Measurements from ENCODE around the gene FRMD3. TPM values are rescaled to one million over a fixed set of nuclear protein-coding genes. Genes with fewer than 3 reads are reported as not detected.

The FRMD3 gene
- total RNA-seq, 2 donors from 2014 or later, result 0.43 to 0.59 TPM

DNA sequence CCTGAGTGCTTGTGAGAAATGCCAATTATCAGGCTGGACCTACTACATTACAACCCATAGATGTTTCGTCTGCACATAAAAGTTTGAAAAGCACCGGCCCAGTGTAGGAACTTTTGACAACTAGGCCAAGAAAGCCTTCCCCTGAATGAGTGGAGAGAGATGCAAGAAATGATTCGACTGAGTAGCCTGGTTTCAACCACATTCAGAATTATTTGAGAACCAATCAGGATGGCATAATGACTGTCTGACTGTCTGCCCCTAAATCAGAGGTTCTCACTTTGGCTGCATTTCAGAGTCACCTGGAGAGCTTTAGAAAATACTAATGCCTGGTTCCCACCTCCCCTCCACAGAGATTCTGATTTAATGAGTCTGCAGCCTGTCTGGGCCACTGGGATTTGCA is 61.1 kb downstream of the FRMD3 start:
- H3K4me3 Mint-ChIP-seq, result no peak overlapping the region
- DNase-seq (ENCODE audit: low spot score), result no peak
- peaks cover 11% of the 10 kb centered on the region for H3K36me3 Mint-ChIP-seq
- peaks cover 12 to 15% of the 10 kb centered on the region in 2 donors for H3K4me1 Mint-ChIP-seq (ENCODE audit: low read depth in 2 of 2)
- H3K27ac Mint-ChIP-seq, result no peak overlapping the region
- peaks cover 2 to 8% of the 10 kb centered on the region in 2 donors for H3K27me3 Mint-ChIP-seq
- no peak for ATAC-seq
- H3K9me3 Mint-ChIP-seq, result peaks cover 8% of the 10 kb centered on the region

DNA sequence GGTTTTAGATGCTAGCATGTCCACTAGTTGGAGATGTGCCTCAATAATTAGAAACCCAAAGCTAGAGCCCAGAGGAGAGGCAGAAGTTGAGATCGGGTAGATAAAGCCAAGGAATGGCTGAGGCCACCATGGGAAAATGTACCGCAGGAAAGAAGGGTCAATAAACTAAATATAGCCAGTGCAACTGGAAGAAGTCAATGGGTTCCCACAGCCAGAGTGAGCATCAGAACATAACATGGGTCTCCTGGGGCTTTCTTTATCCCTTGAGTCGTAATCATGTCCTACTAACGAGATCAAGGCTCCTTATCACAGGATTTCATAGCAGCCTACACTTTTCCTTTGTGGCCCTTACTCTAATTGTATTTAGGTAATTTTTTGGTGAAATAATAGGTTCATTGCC is 61.7 kb downstream of the FRMD3 start:
- Mint-ChIP-seq H3K4me1 (ENCODE audit: low read depth in 2 of 2) (peaks cover 12 to 15% of the 10 kb centered on the region in 2 donors), H3K4me3 (no peak overlapping the region), H3K27me3 (peaks cover 2 to 8% of the 10 kb centered on the region in 2 donors), H3K9me3 (peaks cover 8% of the 10 kb centered on the region), H3K36me3 (peaks cover 11% of the 10 kb centered on the region), H3K27ac (no peak overlapping the region)
- DNase-seq (ENCODE audit: low spot score) (no peak), ATAC-seq (no peak)

DNA sequence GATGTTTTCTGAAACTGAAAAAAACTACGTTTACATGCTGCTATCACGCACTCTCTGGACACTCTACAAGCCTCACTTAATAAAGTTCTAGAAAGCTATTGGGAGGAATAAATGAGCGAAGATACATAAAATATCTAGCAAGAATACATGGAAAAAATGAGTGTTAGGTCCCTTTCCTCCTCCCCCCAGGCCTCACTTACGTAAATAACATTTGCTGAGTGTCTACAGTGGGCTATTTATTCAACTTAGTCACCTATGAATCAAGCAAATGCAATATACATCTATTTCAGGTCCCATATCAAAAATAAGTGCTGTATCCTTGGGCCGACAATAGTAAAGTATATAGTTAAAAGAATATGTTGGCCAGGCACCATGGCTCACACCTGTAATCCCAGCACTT is 62.5 kb downstream of the FRMD3 start:
- DNase-seq (ENCODE audit: low spot score) (no peak), ATAC-seq (no peak)
- H3K9me3 Mint-ChIP-seq, result peaks cover 8% of the 10 kb centered on the region
- no peak overlapping the region for H3K27ac Mint-ChIP-seq
- peaks cover 2 to 8% of the 10 kb centered on the region in 2 donors for H3K27me3 Mint-ChIP-seq
- peaks cover 14 to 15% of the 10 kb centered on the region in 2 donors for H3K4me1 Mint-ChIP-seq (ENCODE audit: low read depth in 2 of 2)
- H3K4me3 Mint-ChIP-seq, result no peak overlapping the region
- peaks cover 11% of the 10 kb centered on the region for H3K36me3 Mint-ChIP-seq

GRCh38 chr9:83474631-83475030 is 63.6 kb downstream of the FRMD3 start:
- no peak for ATAC-seq

DNA sequence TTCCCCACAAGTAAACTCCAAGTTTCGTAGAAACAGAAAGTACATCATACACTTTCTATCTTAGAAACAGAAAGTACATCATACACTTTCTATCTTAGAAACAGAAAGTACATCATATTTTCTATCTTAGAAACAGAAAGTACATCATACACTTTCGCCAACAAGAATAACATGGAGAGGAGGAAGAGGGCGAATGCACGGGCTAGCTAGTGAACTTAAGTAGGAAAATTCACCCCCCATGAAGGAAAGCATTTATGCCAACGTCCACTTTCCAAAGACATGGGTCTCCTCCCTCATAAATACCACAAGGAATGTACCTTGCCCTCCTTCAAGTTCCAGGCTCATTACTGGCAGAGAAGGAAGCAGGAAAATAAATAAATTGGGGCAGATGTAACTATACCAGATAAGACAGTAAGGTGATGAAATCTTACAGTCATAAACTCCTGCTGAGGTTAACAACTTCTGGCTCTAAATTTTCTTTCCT is 64.7 kb downstream of the FRMD3 start:
- ATAC-seq, result peak; percentile 66 to 88

More at GRCh38 chr9:83474631-83475030, 63.6 kb downstream of the FRMD3 start:
- Mint-ChIP-seq H3K36me3 (peaks cover 7% of the 10 kb centered on the region), H3K4me1 (ENCODE audit: low read depth in 2 of 2) (peaks cover 14 to 15% of the 10 kb centered on the region in 2 donors), H3K9me3 (peaks cover 8% of the 10 kb centered on the region), H3K27me3 (peaks cover 4 to 8% of the 10 kb centered on the region in 2 donors), H3K4me3 (no peak overlapping the region), H3K27ac (peak overlapping the region in 1 of 2 donors; percentile 82)
- DNase-seq (ENCODE audit: low spot score), result no peak

DNA sequence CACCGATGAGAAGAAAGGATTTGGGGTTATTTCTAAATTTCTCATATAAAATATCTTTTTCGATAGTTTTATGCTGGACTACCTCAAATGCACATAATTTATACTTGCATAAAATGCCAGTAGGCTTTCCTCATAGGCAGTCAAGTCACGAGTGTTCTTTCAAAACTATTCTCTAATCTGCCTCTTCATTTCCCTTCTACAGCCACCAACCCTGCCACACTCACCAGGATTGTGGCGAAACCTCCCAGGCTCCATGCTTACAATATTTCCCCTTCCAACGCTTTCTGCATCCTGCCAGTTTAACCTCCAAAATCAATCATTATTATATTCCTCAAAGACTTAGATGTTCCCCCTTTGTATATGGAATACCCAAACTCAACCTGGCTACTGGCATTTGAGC is 65.4 kb downstream of the FRMD3 start:
- H3K9me3 Mint-ChIP-seq, result peaks cover 4% of the 10 kb centered on the region
- DNase-seq (ENCODE audit: low spot score), result no peak
- ATAC-seq, result peak in 1 of 2 donors; percentile 17
- peaks cover 5 to 8% of the 10 kb centered on the region in 2 donors for H3K27me3 Mint-ChIP-seq
- H3K27ac Mint-ChIP-seq, result peak overlapping the region; percentile 52 to 82
- H3K36me3 Mint-ChIP-seq, result no peaks in the 10 kb centered on the region
- H3K4me1 Mint-ChIP-seq (ENCODE audit: low read depth in 2 of 2), result peaks cover 14 to 15% of the 10 kb centered on the region in 2 donors
- H3K4me3 Mint-ChIP-seq, result peak overlapping the region; percentile 73

More for the DNA sequence above, 64.7 kb downstream of the FRMD3 start:
- H3K4me1 Mint-ChIP-seq (ENCODE audit: low read depth in 2 of 2), result peaks cover 14 to 15% of the 10 kb centered on the region in 2 donors
- H3K9me3 Mint-ChIP-seq, result peaks cover 4% of the 10 kb centered on the region
- H3K27me3 Mint-ChIP-seq, result peaks cover 5 to 8% of the 10 kb centered on the region in 2 donors
- peak overlapping the region; percentile 73 for H3K4me3 Mint-ChIP-seq
- no peak for DNase-seq (ENCODE audit: low spot score)
- H3K27ac Mint-ChIP-seq, result peak overlapping the region; percentile 52 to 82
- H3K36me3 Mint-ChIP-seq, result no peaks in the 10 kb centered on the region

DNA sequence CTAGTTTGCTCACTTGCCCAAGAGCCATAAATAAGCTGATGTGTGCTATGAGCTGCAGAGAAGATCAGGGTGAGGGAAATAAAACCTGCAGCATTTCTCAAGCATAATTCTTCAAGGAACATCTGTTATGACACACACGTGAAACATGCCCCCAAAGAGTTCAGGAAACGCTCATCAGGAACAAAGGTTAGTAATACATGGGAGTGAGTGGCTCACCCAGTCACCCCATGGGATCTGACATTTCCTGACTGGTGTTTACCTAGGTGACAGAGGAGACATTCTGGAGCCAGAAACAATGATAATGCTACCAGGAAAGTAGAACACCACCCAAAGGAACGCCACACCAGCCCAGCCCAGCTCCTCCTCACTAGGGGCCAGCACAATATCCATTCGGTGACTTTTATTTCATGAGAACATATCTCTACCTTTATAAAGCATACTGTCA is 66.0 kb downstream of the FRMD3 start:
- Mint-ChIP-seq H3K27ac (no peak overlapping the region), H3K27me3 (peaks cover 5 to 8% of the 10 kb centered on the region in 2 donors), H3K4me1 (ENCODE audit: low read depth in 2 of 2) (peaks cover 14 to 15% of the 10 kb centered on the region in 2 donors), H3K9me3 (peaks cover 4% of the 10 kb centered on the region), H3K4me3 (no peak overlapping the region), H3K36me3 (no peaks in the 10 kb centered on the region)
- DNase-seq (ENCODE audit: low spot score), result no peak
- no peak for ATAC-seq

- ATAC-seq (no peak), DNase-seq (ENCODE audit: low spot score) (no peak)
- Mint-ChIP-seq H3K4me1 (ENCODE audit: low read depth in 2 of 2) (peaks cover 14 to 15% of the 10 kb centered on the region in 2 donors), H3K9me3 (peaks cover 4% of the 10 kb centered on the region), H3K36me3 (no peaks in the 10 kb centered on the region), H3K4me3 (no peak overlapping the region), H3K27me3 (peaks cover 5 to 8% of the 10 kb centered on the region in 2 donors), H3K27ac (no peak overlapping the region)
Measured at GRCh38 chr9:83471241-83471640, 67.0 kb downstream of the FRMD3 start.

- Mint-ChIP-seq H3K27ac (no peak overlapping the region), H3K9me3 (peaks cover 4% of the 10 kb centered on the region), H3K36me3 (no peaks in the 10 kb centered on the region), H3K4me1 (ENCODE audit: low read depth in 2 of 2) (peaks cover 14 to 15% of the 10 kb centered on the region in 2 donors), H3K4me3 (no peak overlapping the region), H3K27me3 (peaks cover 5 to 8% of the 10 kb centered on the region in 2 donors)
- ATAC-seq (no peak), DNase-seq (ENCODE audit: low spot score) (no peak)
Measured at GRCh38 chr9:83469722-83470121, 68.5 kb downstream of the FRMD3 start.

DNA sequence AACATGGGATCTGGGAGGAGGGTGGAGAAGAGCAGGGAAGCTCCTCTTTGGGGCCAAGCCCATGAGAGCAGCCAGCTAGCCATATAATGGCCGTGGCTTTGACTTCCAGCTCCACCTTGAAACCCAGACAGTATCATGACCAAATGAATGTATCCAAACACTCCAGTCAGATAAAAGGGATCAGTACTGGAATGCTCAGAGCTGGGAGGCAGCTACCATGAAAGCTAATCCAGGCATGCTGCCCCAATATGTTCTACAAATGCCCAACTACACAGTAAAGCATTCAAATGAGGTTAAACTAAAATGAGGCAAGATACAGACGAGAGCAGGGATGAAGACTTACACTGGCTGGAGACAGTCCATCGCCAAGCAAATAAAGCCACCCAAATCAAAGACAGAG is 69.4 kb downstream of the FRMD3 start:
- peaks cover 12 to 16% of the 10 kb centered on the region in 2 donors for H3K4me1 Mint-ChIP-seq (ENCODE audit: low read depth in 2 of 2)
- DNase-seq (ENCODE audit: low spot score) (no peak), ATAC-seq (no peak)
- peaks cover 4% of the 10 kb centered on the region for H3K9me3 Mint-ChIP-seq
- H3K27me3 Mint-ChIP-seq, result peaks cover 5 to 8% of the 10 kb centered on the region in 2 donors
- no peak overlapping the region for H3K4me3 Mint-ChIP-seq
- no peaks in the 10 kb centered on the region for H3K36me3 Mint-ChIP-seq
- H3K27ac Mint-ChIP-seq, result no peak overlapping the region

GRCh38 chr9:83466877-83467276 is 71.3 kb downstream of the FRMD3 start:
- ATAC-seq, result no peak
- no peaks in the 10 kb centered on the region for H3K36me3 Mint-ChIP-seq
- H3K27me3 Mint-ChIP-seq, result peaks cover 5 to 8% of the 10 kb centered on the region in 2 donors
- no peak overlapping the region for H3K27ac Mint-ChIP-seq
- no peak for DNase-seq (ENCODE audit: low spot score)
- H3K4me3 Mint-ChIP-seq, result no peak overlapping the region
- peaks cover 0 to 7% of the 10 kb centered on the region in 2 donors for H3K4me1 Mint-ChIP-seq (ENCODE audit: low read depth in 2 of 2)
- no peaks in the 10 kb centered on the region for H3K9me3 Mint-ChIP-seq

GRCh38 chr9:83466351-83466750 is 71.8 kb downstream of the FRMD3 start:
- DNase-seq (ENCODE audit: low spot score) (no peak), ATAC-seq (no peak)
- H3K27ac Mint-ChIP-seq, result no peak overlapping the region
- H3K36me3 Mint-ChIP-seq, result no peaks in the 10 kb centered on the region
- peaks cover 5 to 8% of the 10 kb centered on the region in 2 donors for H3K27me3 Mint-ChIP-seq
- H3K9me3 Mint-ChIP-seq, result no peaks in the 10 kb centered on the region
- H3K4me3 Mint-ChIP-seq, result no peak overlapping the region
- peaks cover 0 to 7% of the 10 kb centered on the region in 2 donors for H3K4me1 Mint-ChIP-seq (ENCODE audit: low read depth in 2 of 2)

- Mint-ChIP-seq H3K4me3 (no peak overlapping the region), H3K27ac (no peak overlapping the region), H3K4me1 (ENCODE audit: low read depth in 2 of 2) (peaks cover 0 to 4% of the 10 kb centered on the region in 2 donors), H3K9me3 (no peaks in the 10 kb centered on the region), H3K27me3 (no peaks in the 10 kb centered on the region), H3K36me3 (no peaks in the 10 kb centered on the region)
- no peak for ATAC-seq
- DNase-seq (ENCODE audit: low spot score), result no peak
Measured at GRCh38 chr9:83459830-83460229, 78.4 kb downstream of the FRMD3 start.

DNA sequence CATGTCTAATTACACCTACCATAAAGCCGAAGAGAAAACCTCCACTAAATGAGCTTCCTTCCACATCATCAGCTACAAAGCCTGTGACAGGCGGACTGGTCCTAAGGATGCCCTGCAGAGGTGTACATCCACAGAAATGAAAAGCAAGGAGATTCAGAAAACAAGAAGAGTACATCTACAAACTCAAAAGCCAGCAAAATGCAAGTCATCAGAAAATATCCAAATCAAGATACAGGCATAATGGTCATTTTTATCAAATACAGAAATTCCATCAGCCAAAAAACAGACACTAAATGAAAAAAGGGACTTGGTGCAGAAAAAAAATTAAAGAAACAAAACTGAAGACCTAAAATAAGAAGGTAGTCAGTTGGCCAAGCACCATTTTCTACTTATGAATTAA is 79.7 kb downstream of the FRMD3 start:
- no peak overlapping the region for H3K4me3 Mint-ChIP-seq
- no peaks in the 10 kb centered on the region for H3K27me3 Mint-ChIP-seq
- no peaks in the 10 kb centered on the region for H3K4me1 Mint-ChIP-seq (ENCODE audit: low read depth in 2 of 2)
- no peaks in the 10 kb centered on the region for H3K36me3 Mint-ChIP-seq
- H3K9me3 Mint-ChIP-seq, result no peaks in the 10 kb centered on the region
- no peak for DNase-seq (ENCODE audit: low spot score)
- H3K27ac Mint-ChIP-seq, result no peak overlapping the region
- ATAC-seq, result no peak

DNA sequence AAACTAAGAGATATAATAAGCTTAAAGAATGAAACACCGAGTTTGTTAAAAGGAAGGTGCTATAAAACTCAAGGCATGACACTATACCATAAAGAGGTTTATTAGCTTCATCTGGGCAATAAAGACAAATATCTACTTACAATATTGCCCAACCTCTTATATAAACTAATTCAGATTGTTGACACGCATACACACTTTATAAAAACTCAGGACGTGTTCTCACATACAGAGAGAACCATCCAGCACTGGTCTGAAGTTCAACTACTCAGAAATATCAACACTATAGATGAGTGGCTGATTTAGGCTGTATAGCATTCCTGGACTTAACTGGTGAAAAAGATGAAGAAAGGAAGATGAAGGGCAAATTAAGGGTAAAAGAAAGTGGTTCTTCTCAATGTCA is 81.2 kb downstream of the FRMD3 start:
- no peak overlapping the region for H3K27ac Mint-ChIP-seq
- DNase-seq (ENCODE audit: low spot score) (no peak), ATAC-seq (no peak)
- no peak overlapping the region for H3K4me3 Mint-ChIP-seq
- H3K4me1 Mint-ChIP-seq (ENCODE audit: low read depth in 2 of 2), result no peaks in the 10 kb centered on the region
- no peaks in the 10 kb centered on the region for H3K27me3 Mint-ChIP-seq
- no peaks in the 10 kb centered on the region for H3K36me3 Mint-ChIP-seq
- no peaks in the 10 kb centered on the region for H3K9me3 Mint-ChIP-seq

Data from natural killer cell treated with Interleukin-12 subunit alpha and Interleukin-12 subunit beta and Interleukin-15 and Interleukin-18, amount 100 ng/mL, for 72 hours (primary cell).